ENCODE results near the gene SEMA4D. TPM values are rescaled to one million over a fixed set of nuclear protein-coding genes. Genes with fewer than 3 reads are reported as not detected.

Gene SEMA4D
- total RNA-seq, 4 donors from 2014 or later, result 23.6 to 77.0 (median 41.3) TPM

GRCh38 chr9:89539374-89539773 is 41.5 kb upstream of the SEMA4D start:
- no peak for TF ChIP-seq CTCF (IDR thresholded peaks at IDR 0.05 in 4 of 5, conservative IDR thresholded peaks at IDR 0.05 in 1 of 5)
- no peak for TF ChIP-seq POLR2A (IDR thresholded peaks at IDR 0.05)
- Histone ChIP-seq H3K4me1 (no peaks in the 10 kb centered on the region), H3K36me3 (no peaks in the 10 kb centered on the region), H3K4me3 (no peak overlapping the region), H3K27ac (no peak overlapping the region), H3K9me3 (no peaks in the 10 kb centered on the region), H3K27me3 (no peaks in the 10 kb centered on the region)
- DNase-seq (no peak), ATAC-seq (no peak)
- intact Hi-C loops (cut with DNase I; ENCODE audit: low total_unique reads), result no loop called here
- in situ Hi-C loops (cut with MboI; ENCODE audit: low sequenced_read_pairs in 4 of 4), result loop anchor here in 1 of 4 donors (25.0 kb wide), 1 partner anchor 127 kb away; no protein-coding TSS in a partner anchor

GRCh38 chr9:89538871-89539270 is 41.0 kb upstream of the SEMA4D start:
- DNase-seq (no peak), ATAC-seq (no peak)
- H3K4me3 ChIP-seq, result no peak overlapping the region
- in situ Hi-C loops (cut with MboI; ENCODE audit: low sequenced_read_pairs in 4 of 4), result loop anchor here in 1 of 4 donors (25.0 kb wide), 1 partner anchor 127 kb away; no protein-coding TSS in a partner anchor
- intact Hi-C loops (cut with DNase I; ENCODE audit: low total_unique reads), result no loop called here
- H3K27ac ChIP-seq, result no peak overlapping the region
- no peaks in the 10 kb centered on the region for H3K27me3 ChIP-seq
- H3K4me1 ChIP-seq, result no peaks in the 10 kb centered on the region
- no peak for TF ChIP-seq POLR2A (IDR thresholded peaks at IDR 0.05)
- no peaks in the 10 kb centered on the region for H3K36me3 ChIP-seq
- no peaks in the 10 kb centered on the region for H3K9me3 ChIP-seq

- Histone ChIP-seq H3K27ac (no peak overlapping the region), H3K36me3 (no peaks in the 10 kb centered on the region), H3K4me3 (no peak overlapping the region), H3K27me3 (no peaks in the 10 kb centered on the region), H3K9me3 (no peaks in the 10 kb centered on the region), H3K4me1 (no peaks in the 10 kb centered on the region)
- ATAC-seq (no peak), DNase-seq (no peak)
- no peak for TF ChIP-seq CTCF (IDR thresholded peaks at IDR 0.05 in 4 of 5, conservative IDR thresholded peaks at IDR 0.05 in 1 of 5)
- TF ChIP-seq POLR2A (IDR thresholded peaks at IDR 0.05), result no peak
- in situ Hi-C loops (cut with MboI; ENCODE audit: low sequenced_read_pairs in 4 of 4) (loop anchor here in 1 of 4 donors (25.0 kb wide), 1 partner anchor 125 kb away; no protein-coding TSS in a partner anchor), intact Hi-C loops (cut with DNase I; ENCODE audit: low total_unique reads) (no loop called here)
Observed at GRCh38 chr9:89537166-89537565, 39.3 kb upstream of the SEMA4D start.

- H3K4me3 ChIP-seq, result no peak overlapping the region
- no peak for DNase-seq
- in situ Hi-C loops (cut with MboI; ENCODE audit: low sequenced_read_pairs in 4 of 4) (loop anchor here in 1 of 4 donors (25.0 kb wide), 1 partner anchor 124 kb away; no protein-coding TSS in a partner anchor), intact Hi-C loops (cut with DNase I; ENCODE audit: low total_unique reads) (no loop called here)
- no peaks in the 10 kb centered on the region for H3K36me3 ChIP-seq
- no peak for ATAC-seq
- H3K27me3 ChIP-seq, result no peaks in the 10 kb centered on the region
- TF ChIP-seq POLR2A (IDR thresholded peaks at IDR 0.05) (no peak), CTCF (IDR thresholded peaks at IDR 0.05 in 4 of 5, conservative IDR thresholded peaks at IDR 0.05 in 1 of 5) (no peak)
- H3K9me3 ChIP-seq, result no peaks in the 10 kb centered on the region
- H3K27ac ChIP-seq, result no peak overlapping the region
- no peaks in the 10 kb centered on the region for H3K4me1 ChIP-seq
Observed at GRCh38 chr9:89536600-89536999, 38.7 kb upstream of the SEMA4D start.

GRCh38 chr9:89536145-89536574 is 38.2 kb upstream of the SEMA4D start:
- Histone ChIP-seq H3K9me3 (no peaks in the 10 kb centered on the region), H3K36me3 (no peaks in the 10 kb centered on the region), H3K4me3 (no peak overlapping the region), H3K27ac (no peak overlapping the region), H3K4me1 (no peaks in the 10 kb centered on the region), H3K27me3 (no peaks in the 10 kb centered on the region)
- intact Hi-C loops (cut with DNase I; ENCODE audit: low total_unique reads), result no loop called here
- TF ChIP-seq CTCF (IDR thresholded peaks at IDR 0.05 in 4 of 5, conservative IDR thresholded peaks at IDR 0.05 in 1 of 5), result no peak
- no peak for TF ChIP-seq POLR2A (IDR thresholded peaks at IDR 0.05)
- in situ Hi-C loops (cut with MboI; ENCODE audit: low sequenced_read_pairs in 4 of 4), result loop anchor here in 1 of 4 donors (25.0 kb wide), 1 partner anchor 124 kb away; no protein-coding TSS in a partner anchor
- ATAC-seq, result no peak
- DNase-seq, result no peak

Measured in gastrocnemius medialis (tissue), 4 donors.